GM23338 (cell line): Measurements from ENCODE around the gene DENND4C.

Experiments used
- CTCF ChIP-seq, 2 experiments: fragments of 200-600 bp in 1 of 2; sonication (generic) in 1 of 2; conservative IDR thresholded peaks; 2 replicates each; pipeline versions ENCODE4 v1.5.1 to v1.6.1; 2016 to 2017; ENCODE audit warnings: antibody characterized with exemption in 2 of 2, low read depth in 2 of 2, mild to moderate bottlenecking in 2 of 2, moderate library complexity in 1 of 2
- EZH2 ChIP-seq: fragments of 200-600 bp; sonication (generic); IDR thresholded peaks from one replicate; pipeline ENCODE4 v1.8.0; 2017; ENCODE audit warnings: antibody characterized with exemption, mild to moderate bottlenecking, low read depth; ENCODE audit not compliant: unreplicated experiment

GRCh38 chr9:19243366-19244033 is 13.0 kb downstream of the DENND4C start:
- no peak for TF ChIP-seq EZH2
- TF ChIP-seq CTCF (conservative IDR thresholded peaks at IDR 0.05; ENCODE audit: low read depth in 2 of 2) = no peak
